Measurements from ENCODE around the gene RHCE. TPM values are rescaled to one million over a fixed set of nuclear protein-coding genes. Genes with fewer than 3 reads are reported as not detected.
"Not testable (repeated sequence)": the region's sequence is repeated elsewhere in the genome, so short reads cannot be mapped to it uniquely, and the experiment has no call there.

Gene RHCE
- total RNA-seq, 1 experiment from 2014 or later: 0.17 TPM

DNA sequence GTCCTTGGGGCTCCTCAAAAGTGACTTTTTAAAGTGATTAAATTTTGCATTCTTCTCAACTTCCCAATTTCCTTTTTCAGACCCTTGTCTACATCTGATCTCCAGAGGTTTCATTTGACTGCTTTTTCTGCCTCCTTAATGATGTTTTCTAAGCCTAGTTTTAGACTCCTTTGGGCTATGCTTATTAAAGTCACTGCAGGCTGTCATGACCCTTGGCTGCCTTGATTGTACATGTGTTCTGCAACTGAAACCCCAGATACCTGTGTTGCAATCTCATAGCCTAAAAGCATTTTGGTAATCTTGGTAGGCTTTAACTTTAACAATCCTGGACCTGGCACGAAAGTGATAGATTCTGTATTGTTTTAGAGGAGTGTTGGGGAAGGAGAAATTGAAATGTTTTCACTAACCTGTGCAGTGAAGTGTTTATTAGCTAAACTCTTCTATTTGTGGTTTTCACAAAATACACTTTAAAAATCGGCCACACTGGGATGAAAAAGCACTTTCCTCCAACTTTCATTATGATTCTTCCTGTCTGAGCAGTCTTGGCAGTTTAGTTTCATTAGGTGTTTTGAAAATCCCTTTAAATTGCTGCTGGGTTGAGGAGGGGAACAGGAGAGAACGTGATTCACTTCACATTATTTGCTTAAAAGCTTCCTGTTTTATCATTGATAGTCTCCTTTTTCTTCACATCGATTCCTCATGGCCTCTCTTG, 14.9 kb upstream of the RHCE start:
- DNase-seq (ENCODE audit: low spot score): peak; percentile 66
- in situ Hi-C loops (cut with HindIII; ENCODE audit: low sequenced_read_pairs): no loop called here

DNA sequence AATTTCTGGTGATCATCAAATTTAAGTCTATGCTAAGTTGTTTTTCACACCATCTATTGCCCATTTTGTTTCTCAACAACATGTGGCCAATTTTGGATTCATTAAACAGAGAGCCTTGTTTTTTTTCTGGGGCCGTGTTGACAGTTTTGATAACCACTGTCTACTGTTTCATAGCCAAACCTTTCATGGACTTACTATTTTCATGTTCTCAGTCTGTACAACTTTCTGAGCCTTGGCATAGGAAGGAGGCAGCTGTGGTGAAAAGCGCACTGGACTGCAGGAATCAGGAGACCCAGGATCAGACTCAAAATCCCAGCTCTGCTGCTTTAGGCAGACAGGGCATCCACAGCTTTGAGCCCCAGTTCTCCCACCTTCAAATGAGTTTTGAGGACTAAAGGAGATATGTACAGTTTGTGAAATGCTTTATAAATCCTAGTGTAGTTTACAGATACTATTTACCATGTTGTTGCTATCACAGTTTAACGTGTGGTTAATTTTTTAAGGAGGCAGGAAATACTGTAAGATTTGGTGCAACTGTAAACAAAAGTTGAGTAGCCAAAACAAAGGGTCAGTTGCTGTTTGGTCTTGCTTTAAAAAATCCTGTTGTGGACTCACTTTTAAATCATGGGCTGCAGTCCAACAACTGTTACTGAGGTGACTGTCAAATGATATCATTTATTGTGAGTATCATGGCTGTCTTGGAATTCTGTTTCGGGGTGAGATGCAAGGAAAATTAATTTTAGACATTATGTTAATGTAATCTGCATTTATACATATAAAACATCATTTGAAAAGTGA, 13.0 kb upstream of the RHCE start:
- in situ Hi-C loops (cut with HindIII; ENCODE audit: low sequenced_read_pairs): no loop called here
- peak; percentile 57 for DNase-seq (ENCODE audit: low spot score)

DNA sequence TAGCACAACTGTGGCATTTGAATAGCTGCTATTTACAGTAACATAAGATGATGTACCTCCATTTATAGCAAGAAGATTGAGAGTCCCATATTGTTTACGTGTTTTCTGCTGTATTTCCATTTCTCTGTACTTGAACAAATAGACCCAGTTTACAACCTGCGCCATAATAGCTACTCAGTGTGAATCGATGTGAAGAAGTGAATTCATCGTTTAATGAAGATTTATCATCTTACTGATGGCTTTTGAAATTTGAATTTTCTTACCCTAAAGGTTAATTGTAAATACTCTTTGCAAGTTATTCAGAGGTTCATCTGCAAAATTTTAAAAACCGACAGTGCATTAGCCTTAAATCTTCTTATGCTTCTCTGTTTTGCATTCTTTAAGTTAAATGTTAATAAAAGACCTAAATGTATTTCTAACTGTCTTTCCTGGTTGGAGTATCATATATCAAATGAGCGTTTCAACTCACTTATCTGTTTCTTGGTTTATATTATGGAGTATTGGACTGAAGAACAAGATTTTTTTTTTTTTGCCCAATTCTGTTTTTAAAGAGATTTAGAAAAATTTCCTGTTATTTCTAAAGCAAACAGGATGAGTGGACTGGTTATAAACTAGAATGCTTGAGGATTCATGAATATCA, 12.2 kb upstream of the RHCE start:
- in situ Hi-C loops (cut with HindIII; ENCODE audit: low sequenced_read_pairs): no loop called here
- DNase-seq (ENCODE audit: low spot score): peak; percentile 36

DNA sequence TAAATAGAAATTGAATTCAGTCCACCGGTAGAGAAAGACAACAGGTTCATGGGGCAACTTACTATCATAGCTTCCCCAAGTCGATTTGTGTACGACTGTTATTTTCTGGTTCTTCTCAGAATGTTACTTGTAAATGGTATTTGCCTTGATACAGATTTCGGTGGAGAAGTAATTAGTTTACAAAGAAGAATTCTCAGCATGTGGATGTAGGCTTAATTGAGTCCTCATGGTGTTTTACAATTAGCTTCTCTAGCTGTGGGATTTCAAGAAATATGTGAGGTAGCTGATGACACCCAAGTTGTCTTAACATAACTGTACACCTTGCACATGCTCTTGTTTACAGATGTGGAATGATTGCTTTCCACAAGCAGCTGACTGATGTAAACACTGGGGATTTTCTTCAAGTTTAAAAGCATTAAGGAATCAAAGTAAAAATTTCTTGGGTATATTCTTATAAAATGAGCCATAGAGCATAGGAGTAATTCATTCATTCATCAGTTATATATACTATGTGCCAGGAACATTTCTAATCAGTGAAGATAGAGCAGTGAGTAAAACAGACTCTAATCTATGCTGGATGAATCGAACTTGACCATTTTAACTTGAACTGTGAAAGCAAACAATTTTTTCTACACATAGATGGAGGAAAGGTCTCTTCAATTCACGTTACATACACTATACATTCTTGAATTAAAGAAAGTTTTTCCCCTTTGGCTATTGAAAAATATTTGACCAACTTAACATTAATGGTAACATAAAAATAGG, 11.5 kb upstream of the RHCE start:
- peak; percentile 64 for DNase-seq (ENCODE audit: low spot score)
- in situ Hi-C loops (cut with HindIII; ENCODE audit: low sequenced_read_pairs): no loop called here

DNA sequence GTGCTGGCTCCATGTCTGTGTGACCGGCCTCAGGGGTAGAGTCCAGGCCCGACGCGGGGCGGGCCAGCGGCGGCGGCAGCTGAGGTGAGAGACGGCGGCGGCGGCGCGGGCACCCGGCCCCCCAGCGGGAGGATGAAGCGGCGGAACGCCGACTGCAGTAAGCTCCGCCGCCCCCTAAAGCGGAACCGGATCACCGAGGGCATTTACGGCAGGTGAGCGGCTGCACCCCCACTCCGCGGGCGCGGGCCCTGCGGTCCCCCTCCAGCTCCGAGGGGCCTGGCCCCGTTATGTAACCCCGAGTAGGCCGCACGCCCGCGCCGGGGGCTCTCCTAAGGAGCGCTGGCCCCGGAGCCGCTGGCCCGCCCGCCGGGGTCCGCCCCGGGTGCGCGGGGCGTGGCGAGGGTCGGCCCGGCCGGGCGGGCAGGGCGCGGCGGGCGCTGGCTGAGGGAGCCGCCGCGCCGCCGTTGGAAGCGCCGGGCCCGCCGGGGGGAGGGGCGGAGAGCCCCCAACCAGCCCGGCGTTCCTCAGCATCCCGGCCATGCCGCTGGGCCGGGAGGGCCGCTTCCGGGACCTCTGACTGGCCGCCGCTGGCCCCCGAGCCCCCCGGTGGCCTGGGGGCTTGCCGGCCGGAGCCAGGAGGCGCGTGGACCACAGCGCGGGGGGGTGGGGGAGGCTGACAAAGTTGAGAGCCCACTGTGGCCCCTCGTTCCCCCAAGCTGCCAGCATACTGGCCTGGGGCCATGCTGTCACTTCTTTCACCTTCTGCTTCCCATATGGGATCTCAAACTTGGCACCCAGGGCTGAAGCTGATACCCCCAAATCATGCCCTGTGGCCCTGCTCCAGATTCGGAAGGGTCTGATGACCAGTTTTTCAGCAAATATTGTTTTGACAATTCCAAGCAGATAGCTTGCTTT, 10.6 kb upstream of the RHCE start:
- in situ Hi-C loops (cut with HindIII; ENCODE audit: low sequenced_read_pairs): no loop called here
- no peak for DNase-seq (ENCODE audit: low spot score)

DNA sequence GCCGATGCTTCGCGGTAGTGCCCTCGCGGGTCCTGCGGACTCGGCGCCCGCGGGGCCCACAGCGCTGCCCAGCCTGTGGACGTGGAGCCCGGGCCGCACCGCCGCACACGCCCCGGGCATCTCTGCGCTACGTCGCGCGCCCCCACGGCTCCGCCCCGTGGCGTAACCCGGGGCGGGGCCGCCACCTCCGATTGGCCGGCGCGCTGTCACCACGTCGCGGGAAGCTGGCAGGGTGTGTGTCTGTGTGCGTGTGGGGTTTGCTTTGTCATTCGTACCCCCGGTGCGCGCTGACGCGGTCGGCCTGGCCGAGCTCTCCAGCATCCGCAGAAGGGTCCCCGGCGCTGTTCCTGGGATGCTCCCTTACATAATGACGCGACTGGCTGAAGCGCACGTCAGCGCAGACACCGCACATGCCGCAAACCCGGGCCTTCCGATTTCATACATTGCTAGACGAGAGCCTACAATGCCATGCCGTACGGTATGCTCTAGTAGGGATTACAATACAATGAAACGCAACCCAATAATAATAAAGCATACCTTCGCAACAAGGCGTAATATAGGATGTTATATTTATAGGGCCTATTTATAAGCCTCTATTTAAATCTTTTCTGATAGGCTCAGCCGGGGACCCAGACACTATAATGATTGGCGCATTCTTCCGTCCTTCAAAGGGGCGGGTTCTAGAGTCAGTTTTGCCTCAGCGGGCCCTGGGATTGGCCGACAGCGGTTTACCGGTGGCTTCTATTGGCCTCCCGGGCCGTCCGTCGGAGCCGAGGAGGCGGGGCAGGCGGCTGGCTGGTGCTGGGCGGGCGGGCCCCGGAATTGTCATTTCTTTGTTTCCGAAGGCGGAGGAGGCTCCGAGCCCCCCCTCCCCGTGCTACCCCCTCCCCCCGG, 9.7 kb upstream of the RHCE start, which contains the start of gene MACO1:
Gene MACO1 (plus strand): TSS at position 825 of the 894 bp plus-strand sequence. CDS start 202 bp downstream, outside the sequence.
- DNase-seq (ENCODE audit: low spot score): peak; percentile 98
- in situ Hi-C loops (cut with HindIII; ENCODE audit: low sequenced_read_pairs): no loop called here

DNA sequence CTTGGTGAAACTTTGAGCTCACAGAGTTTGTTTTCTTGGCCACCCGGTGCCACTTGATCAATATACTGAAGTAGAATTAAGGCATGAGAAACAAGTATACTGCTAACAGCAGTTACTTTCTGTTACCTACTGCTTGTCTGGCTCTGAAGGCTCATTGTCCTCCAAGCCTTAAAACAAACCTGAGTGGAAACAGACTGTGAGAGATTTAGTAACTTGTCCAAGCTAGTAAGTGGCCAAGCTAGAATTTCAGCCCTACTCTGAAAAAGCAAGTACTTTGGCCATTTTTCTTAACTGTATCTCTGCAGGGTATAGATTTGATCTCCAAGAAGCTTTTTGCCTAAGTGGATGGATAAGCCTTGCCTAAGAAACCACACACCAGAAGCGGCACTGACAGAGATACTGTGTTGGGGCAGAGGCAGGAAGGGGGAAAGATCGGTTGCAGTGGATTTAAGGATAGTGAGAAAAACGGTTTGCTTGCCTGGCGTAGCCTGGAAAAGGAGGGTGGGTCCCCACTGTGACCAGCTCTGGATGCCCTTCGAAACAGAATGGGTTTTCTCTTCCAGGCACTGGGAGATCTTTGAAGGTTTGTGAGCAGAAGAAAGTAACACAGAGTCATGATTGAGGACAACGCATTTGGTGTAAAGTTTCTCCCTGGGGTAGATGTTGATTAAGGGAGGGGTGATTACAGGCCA, 8.0 kb upstream of the RHCE start:
- in situ Hi-C loops (cut with HindIII; ENCODE audit: low sequenced_read_pairs): no loop called here
- no peak for DNase-seq (ENCODE audit: low spot score)

DNA sequence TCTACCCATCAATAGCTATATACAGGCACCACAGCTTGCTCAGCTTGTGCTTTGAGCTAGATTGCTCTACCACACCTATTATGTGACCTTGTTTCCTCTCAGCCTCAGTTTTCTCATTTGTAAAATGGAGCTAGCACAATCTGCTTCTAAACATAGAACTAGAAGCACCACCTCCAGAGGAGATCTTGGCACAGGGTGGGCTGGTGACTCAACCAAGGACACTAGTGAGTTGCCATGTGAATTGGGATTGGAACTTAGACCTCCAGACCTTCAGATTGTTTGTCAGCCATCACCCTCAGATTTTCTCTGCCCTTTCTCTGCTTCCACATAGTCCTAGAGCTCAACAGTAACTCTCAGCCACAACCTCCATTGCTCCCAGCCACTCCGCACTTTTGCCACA, 7.1 kb upstream of the RHCE start:
- in situ Hi-C loops (cut with HindIII; ENCODE audit: low sequenced_read_pairs): no loop called here

DNA sequence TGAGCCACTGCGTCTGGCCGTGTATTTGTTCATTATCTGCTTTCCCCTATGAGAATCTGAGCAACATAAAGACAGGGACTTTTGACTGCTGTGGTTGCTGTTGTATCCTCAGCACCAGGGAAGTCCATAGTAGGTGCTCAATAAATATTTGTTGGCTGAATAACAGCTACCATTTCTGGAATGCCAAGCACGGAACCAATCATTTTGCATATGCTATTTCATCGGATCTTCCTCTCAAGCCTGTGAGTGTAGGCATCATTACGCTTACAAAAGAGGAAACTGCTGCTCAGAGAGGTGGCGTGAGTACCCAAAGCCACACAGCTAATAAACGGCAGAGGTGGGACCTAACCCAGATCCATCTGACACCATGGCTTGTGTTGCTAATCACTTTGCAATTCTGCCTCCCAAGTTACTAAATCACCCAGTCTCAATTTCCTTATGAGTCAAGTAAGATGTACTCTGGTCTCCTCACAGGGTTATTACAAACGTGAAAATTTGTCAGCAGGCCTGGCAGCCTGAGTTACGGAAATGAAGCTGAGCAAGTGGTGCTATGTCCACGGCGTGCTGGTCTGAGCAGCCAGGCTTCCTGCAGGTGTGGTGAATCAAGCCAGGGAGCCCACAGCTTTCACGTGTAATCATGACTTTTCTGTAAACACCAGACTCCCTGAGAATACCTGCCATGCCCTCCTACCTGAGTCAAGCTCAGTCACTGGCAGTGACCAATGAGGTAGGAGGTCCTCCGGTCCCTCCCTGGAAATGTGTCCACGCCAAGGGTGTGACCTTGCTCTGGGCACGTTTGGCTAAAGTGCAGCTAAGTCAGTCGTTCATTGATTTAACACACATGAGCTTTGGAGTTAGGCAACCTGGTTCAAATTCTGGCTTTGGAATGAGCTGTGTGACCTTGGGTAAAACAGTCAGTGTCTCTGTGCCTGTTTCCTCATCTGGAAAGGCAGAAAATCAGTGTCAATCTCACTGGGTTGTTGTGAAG, 4.8 kb upstream of the RHCE start:
- in situ Hi-C loops (cut with HindIII; ENCODE audit: low sequenced_read_pairs): no loop called here

More for the DNA sequence above, 7.1 kb upstream of the RHCE start:
- DNase-seq (ENCODE audit: low spot score): no peak

DNA sequence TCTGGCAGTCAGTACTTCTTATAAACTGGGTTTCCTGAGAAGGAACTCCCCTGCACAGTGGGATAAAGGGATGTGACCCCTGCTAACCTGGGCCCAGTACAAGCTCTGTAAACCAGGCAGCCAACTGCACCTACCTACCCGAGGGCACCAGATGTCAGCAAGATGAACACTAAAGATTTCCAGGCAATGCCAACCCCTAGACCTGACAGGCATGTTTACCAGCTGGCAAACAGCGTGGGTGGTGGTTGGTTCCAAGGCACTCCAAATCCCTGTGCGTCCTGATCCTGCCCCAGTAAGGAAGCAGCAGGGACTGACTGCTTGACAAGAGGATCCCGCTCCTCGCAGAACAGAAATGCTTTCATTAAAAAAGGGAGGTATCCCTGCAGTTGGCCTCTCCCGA, 2.6 kb upstream of the RHCE start:
- in situ Hi-C loops (cut with HindIII; ENCODE audit: low sequenced_read_pairs): not testable (repeated sequence)
- DNase-seq (ENCODE audit: low spot score): peak; percentile 72

More for the DNA sequence above, 4.8 kb upstream of the RHCE start:
- no peak for DNase-seq (ENCODE audit: low spot score)

DNA sequence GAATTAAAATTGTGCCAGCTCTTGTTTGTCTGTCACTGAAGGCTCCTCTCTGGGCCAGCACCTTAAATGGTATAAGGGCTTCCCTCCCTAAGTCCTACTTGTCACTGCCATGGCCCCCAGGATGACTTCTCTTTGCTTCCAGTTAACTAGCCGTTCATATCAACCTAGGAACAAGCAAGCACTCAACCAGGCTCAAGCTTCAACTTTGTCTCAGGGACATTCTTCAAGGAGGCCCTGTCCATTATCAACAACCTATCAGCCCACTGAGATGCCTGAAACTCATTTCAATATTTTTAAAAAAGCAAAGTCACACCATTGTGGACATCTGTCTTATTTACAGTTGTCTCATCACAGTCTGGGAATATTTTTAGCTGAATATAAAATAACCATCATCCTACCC, 1.3 kb downstream of the RHCE start:
- in situ Hi-C loops (cut with HindIII; ENCODE audit: low sequenced_read_pairs); DNase-seq (ENCODE audit: low spot score): not testable (repeated sequence)

DNA sequence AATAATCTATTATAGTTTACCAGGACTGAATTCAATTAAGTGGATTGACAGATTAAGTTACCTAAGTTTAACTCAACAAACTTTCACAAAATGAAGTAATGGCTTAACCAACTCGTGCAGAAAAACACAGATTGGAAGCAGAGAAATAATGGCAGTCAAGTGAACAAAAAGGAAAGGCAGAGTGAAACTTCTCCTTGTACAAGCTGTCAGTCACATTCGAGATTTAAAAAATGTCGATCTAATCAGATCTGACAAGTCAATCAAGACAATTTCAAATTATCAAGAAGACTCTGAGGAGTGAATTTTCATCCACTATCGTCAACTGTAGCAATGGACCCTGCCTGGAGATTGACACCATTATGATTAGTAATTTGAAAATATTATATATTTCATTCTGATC, 3.3 kb downstream of the RHCE start:
- in situ Hi-C loops (cut with HindIII; ENCODE audit: low sequenced_read_pairs); DNase-seq (ENCODE audit: low spot score): not testable (repeated sequence)

DNA sequence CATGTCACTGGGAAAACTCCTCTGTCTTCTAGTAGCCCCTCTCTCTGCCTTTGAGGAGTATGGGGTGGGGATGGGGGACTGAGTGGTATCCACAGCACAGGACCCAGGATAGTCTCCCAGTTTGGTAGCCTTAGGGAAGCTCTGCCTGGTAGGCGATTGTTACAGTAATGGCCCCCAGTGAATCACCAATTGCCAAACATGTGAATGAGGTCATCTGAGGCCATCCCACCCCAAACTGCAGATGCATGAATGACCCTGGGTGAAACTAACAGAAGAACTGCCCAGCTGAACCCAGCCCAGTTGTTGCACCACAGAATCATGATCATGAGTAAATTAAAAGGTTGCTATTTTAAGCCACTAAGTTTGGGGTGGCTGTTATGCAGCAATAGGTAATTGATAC, 6.0 kb downstream of the RHCE start:
- in situ Hi-C loops (cut with HindIII; ENCODE audit: low sequenced_read_pairs): not testable (repeated sequence)

DNA sequence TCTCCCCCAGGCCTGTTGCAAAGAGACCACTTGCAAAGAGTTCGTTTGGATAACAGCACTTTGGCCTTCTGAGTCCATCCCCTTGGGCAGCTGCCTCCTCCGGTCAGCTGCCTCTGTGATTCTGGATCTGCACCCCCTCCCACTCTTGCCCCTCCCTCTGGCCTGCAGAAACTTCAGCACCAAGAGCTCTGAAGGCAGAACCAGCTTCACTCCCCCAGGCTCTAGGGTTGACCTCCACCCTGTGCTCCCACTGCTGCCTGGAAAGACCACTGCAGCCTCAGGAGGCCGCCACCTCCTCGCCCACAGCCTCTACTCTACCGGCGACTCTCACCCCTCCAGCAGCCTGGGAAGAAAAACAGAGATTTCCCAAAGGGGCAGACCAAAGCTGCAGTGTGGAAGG, 6.5 kb downstream of the RHCE start:
- DNase-seq (ENCODE audit: low spot score); in situ Hi-C loops (cut with HindIII; ENCODE audit: low sequenced_read_pairs): not testable (repeated sequence)

More for the DNA sequence above, 6.0 kb downstream of the RHCE start:
- DNase-seq (ENCODE audit: low spot score): not testable (repeated sequence)

DNA sequence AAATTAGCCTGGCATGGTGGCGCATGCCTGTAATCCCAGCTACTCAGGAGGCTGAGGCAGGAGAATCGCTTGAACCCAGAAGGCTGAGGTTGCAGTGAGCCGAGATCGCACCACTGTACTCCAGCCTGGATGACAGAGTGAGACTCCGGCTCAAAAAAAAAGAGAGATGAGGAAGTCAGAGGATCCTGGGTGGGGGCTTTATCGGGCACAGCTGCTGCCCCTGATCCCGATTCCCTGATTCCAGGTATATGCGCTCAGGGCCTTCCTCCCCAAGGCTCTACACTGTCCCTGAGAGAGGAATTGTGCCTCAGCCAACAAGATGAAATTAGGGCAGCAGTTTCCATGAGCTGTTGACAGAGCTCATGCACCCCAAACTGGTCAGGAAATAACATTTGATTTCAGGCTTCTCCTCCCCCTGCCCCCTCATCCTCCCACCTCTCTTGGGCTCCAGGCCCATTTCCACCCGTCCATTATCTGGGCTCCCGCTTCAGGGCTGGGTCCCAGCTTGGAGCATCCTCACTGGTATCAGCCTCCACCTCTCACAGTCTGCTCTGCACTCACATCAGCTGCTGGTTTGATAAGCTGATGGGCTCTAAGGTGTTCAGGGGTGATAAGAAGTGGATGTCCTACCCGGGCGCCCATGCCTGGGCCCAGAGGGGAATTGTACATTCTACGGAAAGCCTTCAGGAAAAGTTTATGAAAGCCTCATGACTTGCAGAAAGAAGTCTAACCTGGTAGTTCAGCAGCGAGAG, 7.6 kb downstream of the RHCE start:
- in situ Hi-C loops (cut with HindIII; ENCODE audit: low sequenced_read_pairs): not testable (repeated sequence)

More for the DNA sequence above, 7.6 kb downstream of the RHCE start:
- DNase-seq (ENCODE audit: low spot score): not testable (repeated sequence)
